Mesenchymal stem cell (in vitro differentiated cells and primary cell): ENCODE measurements around the gene SORBS2.

Experiments
- DNase-seq: peaks from one replicate; pipeline ENCODE4 v3.0.0-alpha.2; 2013
- H2AFZ ChIP-seq: one replicate; pipeline ENCODE4 v1.6.1; 2013; ENCODE audit warnings: low read depth, mild to moderate bottlenecking, control low read depth, inconsistent platforms, low read length, moderate library complexity
- H2AK5ac ChIP-seq: 2 replicates; pipeline ENCODE4 v1.6.1; 2013; ENCODE audit warnings: low read length, moderate library complexity, mild to moderate bottlenecking, inconsistent platforms; ENCODE audit not compliant: severe bottlenecking
- H2BK120ac ChIP-seq: one replicate; pipeline ENCODE4 v1.6.1; 2013; ENCODE audit warnings: low read depth, mild to moderate bottlenecking, inconsistent platforms, low read length, moderate library complexity
- H2BK12ac ChIP-seq, 2 experiments: one replicate each; pipeline ENCODE4 v1.6.1; 2013; ENCODE audit warnings: inconsistent platforms in 2 of 2, low read length in 2 of 2, mild to moderate bottlenecking in 2 of 2, moderate library complexity in 2 of 2, control low read depth in 1 of 2
- H2BK15ac ChIP-seq: one replicate; pipeline ENCODE4 v1.6.1; 2013; ENCODE audit warnings: mild to moderate bottlenecking, low read depth, inconsistent platforms; ENCODE audit not compliant: poor library complexity, severe bottlenecking
- H2BK5ac ChIP-seq: 2 replicates; pipeline ENCODE4 v1.6.1; 2013; ENCODE audit warnings: low read depth, mild to moderate bottlenecking, low read length, control low read depth, inconsistent platforms; ENCODE audit not compliant: poor library complexity, severe bottlenecking
- H3K14ac ChIP-seq, 2 experiments: one replicate each; pipeline ENCODE4 v1.6.1; 2013; ENCODE audit warnings: inconsistent platforms in 2 of 2, low read length in 2 of 2, control low read depth in 1 of 2, mild to moderate bottlenecking in 1 of 2, moderate library complexity in 1 of 2
- H3K18ac ChIP-seq, 2 experiments: one replicate each; pipeline ENCODE4 v1.6.1; 2013; ENCODE audit warnings: inconsistent platforms in 2 of 2, low read length in 2 of 2, control low read depth in 1 of 2, low read depth in 1 of 2, mild to moderate bottlenecking in 1 of 2
- H3K23ac ChIP-seq, 2 experiments: one replicate each; pipeline ENCODE4 v1.6.1; 2013; ENCODE audit warnings: inconsistent platforms in 2 of 2, low read length in 2 of 2, mild to moderate bottlenecking in 2 of 2, moderate library complexity in 2 of 2, control low read depth in 1 of 2
- H3K27ac ChIP-seq: 2 replicates; pipeline ENCODE4 v1.5.1; 2013; ENCODE audit warnings: mild to moderate bottlenecking, moderate library complexity, low read length, control low read depth, inconsistent platforms; ENCODE audit not compliant: poor library complexity, severe bottlenecking
- H3K27me3 ChIP-seq, 2 experiments: 2 replicates each; pipeline versions ENCODE4 v1.6.1 to v1.7.0; 2013; ENCODE audit warnings: low read length in 2 of 2, mild to moderate bottlenecking in 2 of 2, moderate library complexity in 2 of 2, control low read depth in 1 of 2, inconsistent platforms in 1 of 2; ENCODE audit not compliant: control insufficient read depth in 1 of 2, insufficient read depth in 1 of 2
- H3K36me3 ChIP-seq, 2 experiments: 2 replicates each; pipeline versions ENCODE4 v1.6.1 to v1.7.0; 2013; ENCODE audit warnings: low read length in 2 of 2, control low read depth in 1 of 2, inconsistent platforms in 1 of 2, low read depth in 1 of 2, mild to moderate bottlenecking in 1 of 2; ENCODE audit not compliant: insufficient read depth in 2 of 2, control insufficient read depth in 1 of 2
- H3K4ac ChIP-seq, 2 experiments: one replicate each; pipeline ENCODE4 v1.6.1; 2013; ENCODE audit warnings: inconsistent platforms in 2 of 2, low read length in 2 of 2, mild to moderate bottlenecking in 2 of 2, moderate library complexity in 2 of 2, control low read depth in 1 of 2, low read depth in 1 of 2
- H3K4me1 ChIP-seq: 2 replicates; pipeline ENCODE4 v1.6.1; 2013; ENCODE audit warnings: low read depth, low read length, control low read depth; ENCODE audit not compliant: control insufficient read depth, insufficient read depth
- H3K4me2 ChIP-seq: 2 replicates; pipeline ENCODE4 v1.6.1; 2013; ENCODE audit warnings: low read length, mild to moderate bottlenecking, inconsistent platforms; ENCODE audit not compliant: poor library complexity, severe bottlenecking
- H3K4me3 ChIP-seq, 2 experiments: 2 replicates each; pipeline versions ENCODE4 v1.5.1 to v1.7.0; 2013; ENCODE audit warnings: low read length in 2 of 2, mild to moderate bottlenecking in 2 of 2, control low read depth in 1 of 2, low read depth in 1 of 2; ENCODE audit not compliant: insufficient read depth in 1 of 2
- H3K79me1 ChIP-seq: replicated peaks from 2 replicates; pipeline ENCODE4 v1.6.1; 2013; ENCODE audit warnings: mild to moderate bottlenecking, control low read depth, low read length, inconsistent platforms; ENCODE audit not compliant: poor library complexity, severe bottlenecking
- H3K9ac ChIP-seq: 2 replicates; pipeline ENCODE4 v1.7.0; 2013; ENCODE audit warnings: mild to moderate bottlenecking, low read length, moderate library complexity
- H3K9me3 ChIP-seq: 2 replicates; pipeline ENCODE4 v1.7.0; 2013; ENCODE audit warnings: mild to moderate bottlenecking, low read length; ENCODE audit not compliant: control insufficient read depth
- H4K8ac ChIP-seq: one replicate; pipeline ENCODE4 v1.6.1; 2013; ENCODE audit warnings: inconsistent platforms, mild to moderate bottlenecking, low read length, moderate library complexity
- H4K91ac ChIP-seq: one replicate; pipeline ENCODE4 v1.6.1; 2013; ENCODE audit warnings: mild to moderate bottlenecking, low read length, inconsistent platforms
- WGBS: methylation state at CpG from one replicate; pipeline ENCODE4 v1.1.7; 2013; ENCODE audit warnings: mixed read lengths; 5-methylcytosine and 5-hydroxymethylcytosine counted together

SORBS2 gene

GRCh38 chr4:185566972-185567371 is 245.0 kb downstream of the SORBS2 start:
- no peak overlapping the region for H4K91ac ChIP-seq
- H3K4ac ChIP-seq: peak overlapping the region in 1 of 2 experiments; percentile 81
- no peak overlapping the region for H4K8ac ChIP-seq
- H2BK120ac ChIP-seq: no peak overlapping the region
- H3K27ac ChIP-seq: peak overlapping the region; percentile 17
- DNase-seq: peak; percentile 99
- H3K36me3 ChIP-seq: no peaks in the 10 kb centered on the region
- H2AK5ac ChIP-seq: no peak overlapping the region
- no peaks in the 10 kb centered on the region for H3K9me3 ChIP-seq
- peak overlapping the region in 1 of 2 experiments; percentile 30 for H3K4me3 ChIP-seq
- no peak overlapping the region for H2AFZ ChIP-seq
- H3K4me1 ChIP-seq: peaks cover 3% of the 10 kb centered on the region
- H3K27me3 ChIP-seq: no peaks in the 10 kb centered on the region
- no peak overlapping the region for H3K14ac ChIP-seq
- no peak overlapping the region for H3K23ac ChIP-seq
- no peak overlapping the region for H2BK5ac ChIP-seq
- peak overlapping the region; percentile 85 for H3K9ac ChIP-seq
- WGBS: 67% methylated on average over 1 of the region's 1 CpG
- peak overlapping the region; percentile 6 to 70 for H3K18ac ChIP-seq
- peak overlapping the region; percentile 41 to 95 for H2BK12ac ChIP-seq
- H3K4me2 ChIP-seq: no peak overlapping the region
- no peaks in the 10 kb centered on the region for H3K79me1 ChIP-seq
- no peak overlapping the region for H2BK15ac ChIP-seq

- Histone ChIP-seq H3K4me2 (no peak overlapping the region), H2BK120ac (peak overlapping the region; percentile 95), H3K27me3 (no peaks in the 10 kb centered on the region), H4K8ac (peak overlapping the region; percentile 29), H3K79me1 (no peaks in the 10 kb centered on the region), H2AK5ac (no peak overlapping the region), H3K4me1 (peaks cover 3% of the 10 kb centered on the region), H3K14ac (no peak overlapping the region), H2BK12ac (peak overlapping the region; percentile 94 to 98), H3K9me3 (no peaks in the 10 kb centered on the region), H3K36me3 (no peaks in the 10 kb centered on the region), H3K23ac (no peak overlapping the region), H3K4me3 (no peak overlapping the region), H3K9ac (peak overlapping the region; percentile 85), H2BK5ac (no peak overlapping the region), H3K4ac (peak overlapping the region; percentile 19 to 35), H2AFZ (peak overlapping the region; percentile 3), H3K18ac (peak overlapping the region; percentile 34 to 55), H2BK15ac (peak overlapping the region; percentile 80), H3K27ac (peak overlapping the region; percentile 3), H4K91ac (peak overlapping the region; percentile 79)
- no peak for DNase-seq
- 67% methylated on average over 3 of the region's 8 CpGs for WGBS
Measured at GRCh38 chr4:185566425-185566824, 245.6 kb downstream of the SORBS2 start.

GRCh38 chr4:185565696-185566095 is 246.3 kb downstream of the SORBS2 start:
- Histone ChIP-seq H3K4me1 (peaks cover 3% of the 10 kb centered on the region), H2BK5ac (no peak overlapping the region), H2BK120ac (peak overlapping the region; percentile 29), H2BK12ac (peak overlapping the region; percentile 73 to 100), H2AFZ (no peak overlapping the region), H3K4me2 (no peak overlapping the region), H4K8ac (peak overlapping the region; percentile 93), H3K4ac (peak overlapping the region; percentile 75 to 83), H2AK5ac (no peak overlapping the region), H3K79me1 (no peaks in the 10 kb centered on the region), H2BK15ac (no peak overlapping the region), H3K23ac (no peak overlapping the region), H4K91ac (peak overlapping the region; percentile 60), H3K18ac (peak overlapping the region; percentile 77 to 81), H3K9me3 (no peaks in the 10 kb centered on the region), H3K36me3 (no peaks in the 10 kb centered on the region), H3K27ac (no peak overlapping the region), H3K9ac (no peak overlapping the region), H3K4me3 (no peak overlapping the region), H3K27me3 (no peaks in the 10 kb centered on the region), H3K14ac (peak overlapping the region in 1 of 2 experiments; percentile 5)
- no peak for DNase-seq
- WGBS: 96% methylated on average over 3 of the region's 3 CpGs

- no peak overlapping the region for H4K91ac ChIP-seq
- no peak overlapping the region for H3K27ac ChIP-seq
- no peak overlapping the region for H3K14ac ChIP-seq
- no peak for DNase-seq
- no peak overlapping the region for H3K4me2 ChIP-seq
- no peak overlapping the region for H2AFZ ChIP-seq
- H3K23ac ChIP-seq: no peak overlapping the region
- H2AK5ac ChIP-seq: no peak overlapping the region
- H2BK12ac ChIP-seq: no peak overlapping the region
- H3K9me3 ChIP-seq: no peaks in the 10 kb centered on the region
- H2BK120ac ChIP-seq: no peak overlapping the region
- H3K4me3 ChIP-seq: no peak overlapping the region
- H3K79me1 ChIP-seq: no peaks in the 10 kb centered on the region
- no peaks in the 10 kb centered on the region for H3K36me3 ChIP-seq
- no peak overlapping the region for H2BK5ac ChIP-seq
- H3K4ac ChIP-seq: no peak overlapping the region
- H4K8ac ChIP-seq: no peak overlapping the region
- no peak overlapping the region for H2BK15ac ChIP-seq
- H3K9ac ChIP-seq: no peak overlapping the region
- H3K4me1 ChIP-seq: peaks cover 7% of the 10 kb centered on the region
- H3K27me3 ChIP-seq: no peaks in the 10 kb centered on the region
- WGBS: 91% methylated on average over 1 of the region's 3 CpGs
- no peak overlapping the region for H3K18ac ChIP-seq
Measured at GRCh38 chr4:185564349-185564748, 247.6 kb downstream of the SORBS2 start.
